Limb (tissue), 2 donors: ENCODE measurements around the gene FBH1.

ENCODE experiments used
- DNase-seq, 2 donors: peaks; one replicate each; pipeline ENCODE4 v3.0.0-alpha.2; 2016; ENCODE audit errors: extremely low spot score in 2 of 2

The FBH1 gene

DNA sequence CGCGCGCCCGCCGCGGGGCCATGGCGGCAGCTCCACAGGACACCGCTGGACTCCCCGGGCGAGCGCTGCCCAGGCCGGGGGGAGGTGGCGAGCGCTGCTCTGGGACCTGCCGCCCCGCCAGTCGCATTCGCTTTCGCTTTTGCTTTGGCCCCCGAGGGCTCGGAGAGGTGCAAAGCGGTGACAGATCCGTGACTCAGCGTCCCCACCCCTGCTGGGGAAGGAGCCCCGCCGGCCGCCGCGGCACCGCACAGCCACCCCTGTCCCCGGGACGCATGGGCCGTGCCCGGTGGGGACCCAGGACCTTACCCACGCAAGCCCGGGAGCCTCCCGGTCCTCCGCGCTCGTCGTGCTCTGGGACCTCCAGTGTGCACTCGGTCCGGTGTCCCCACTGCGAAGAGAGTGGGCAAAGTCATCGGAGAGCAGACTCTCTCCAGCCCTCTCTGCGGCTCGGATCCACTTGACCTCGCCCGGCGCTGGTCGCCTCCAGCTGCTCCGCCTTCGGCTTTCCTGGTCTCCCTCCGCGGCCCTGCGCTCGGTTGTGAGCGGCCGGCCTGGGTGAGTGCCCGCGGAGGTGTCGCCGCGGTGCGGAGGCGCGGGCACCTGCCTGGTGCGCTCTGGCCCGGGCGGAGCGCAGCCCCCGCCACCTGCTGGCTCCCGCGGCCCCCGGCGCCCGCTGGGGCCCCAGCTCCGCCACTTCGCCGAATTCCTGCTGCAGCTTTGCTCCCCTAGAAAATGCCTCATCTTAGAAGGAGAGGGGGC lies 87.6 kb downstream of the FBH1 start, which contains the start of gene IL15RA:
IL15RA (minus strand) TSS at position 73 of the 759 bp plus-strand sequence; CDS start at position 22, 51 bp downstream.
- DNase-seq = peak in 1 of 2 donors; percentile 69

DNA sequence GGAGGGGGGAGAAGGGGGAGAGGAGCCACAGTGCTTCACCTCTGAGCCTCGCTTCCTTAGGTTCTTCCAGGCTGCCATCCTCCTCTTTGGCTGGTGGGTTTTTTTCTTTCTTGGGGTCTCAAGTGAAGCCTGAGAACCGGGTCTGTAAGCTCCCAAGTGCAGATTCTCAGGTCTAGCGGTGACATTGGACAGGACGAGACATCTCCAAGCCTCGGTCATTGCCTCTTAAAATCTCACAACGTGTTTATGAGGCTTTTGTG lies 88.1 kb downstream of the FBH1 start:
- DNase-seq = no peak

DNA sequence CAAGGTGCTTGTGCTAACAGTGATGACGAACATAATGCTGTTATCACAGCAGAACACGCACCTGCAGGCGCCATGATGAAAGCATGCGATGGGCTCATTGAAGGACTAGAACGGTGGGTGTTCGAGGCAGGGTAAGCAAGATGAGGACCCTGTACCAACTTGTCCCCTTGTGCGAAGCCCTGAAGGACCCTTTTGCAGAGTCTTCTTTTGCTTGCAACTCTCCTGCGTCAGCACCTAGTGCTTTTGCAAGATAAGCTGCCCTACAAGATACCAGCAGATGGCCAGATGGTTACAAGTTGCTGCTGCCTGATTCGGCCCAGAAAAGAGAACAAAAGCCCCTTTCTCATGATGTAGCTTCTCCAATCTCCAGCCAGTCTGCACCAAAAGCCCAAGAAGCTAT lies 91.5 kb downstream of the FBH1 start:
- DNase-seq = no peak

DNA sequence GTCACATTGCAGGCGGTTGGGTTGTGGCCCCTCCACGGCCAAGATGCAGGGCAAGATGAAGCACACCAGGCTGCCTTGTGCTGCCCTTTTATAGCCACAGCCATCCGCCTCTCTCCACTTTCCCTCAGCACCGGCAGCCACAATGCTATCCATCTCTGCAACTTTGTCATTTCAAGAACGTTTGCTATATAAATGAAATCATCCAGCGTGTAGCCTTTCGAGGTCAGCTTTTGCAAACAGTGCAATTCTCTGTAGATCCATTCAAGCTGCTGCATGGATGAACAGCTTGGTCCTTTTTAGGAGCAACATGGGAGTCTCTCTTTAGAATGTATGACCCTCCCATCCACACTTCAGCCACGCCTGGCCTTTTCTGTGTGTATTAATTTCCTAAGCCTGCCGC lies 93.7 kb downstream of the FBH1 start:
- no peak for DNase-seq

DNA sequence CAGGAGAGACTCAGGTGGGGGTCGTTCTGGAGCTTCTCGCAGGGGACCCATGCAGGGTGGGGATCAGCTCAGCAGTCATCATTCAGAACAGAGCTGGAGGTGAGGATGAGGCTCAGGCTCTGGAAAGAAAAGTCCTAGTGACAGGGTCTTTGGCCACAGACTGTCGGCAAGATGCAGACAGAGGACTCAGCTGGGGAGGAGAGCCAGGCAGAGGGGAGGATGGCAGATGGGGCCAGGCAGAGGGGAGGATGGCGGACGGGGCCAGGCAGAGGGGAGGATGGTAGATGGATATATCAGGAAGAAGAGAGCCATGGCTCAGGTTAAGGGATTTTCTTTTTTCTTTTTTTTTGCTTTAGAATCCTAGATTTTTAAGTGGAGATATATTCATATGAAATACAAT lies 95.0 kb downstream of the FBH1 start:
- DNase-seq = no peak
